GM19467 (cell line): ENCODE results near the gene ZHX3.
"Not testable (repeated sequence)": the region's sequence is repeated elsewhere in the genome, so short reads cannot be mapped to it uniquely, and the experiment has no call there.

Experiments used
- ATAC-seq: cut with Tn5 transposase; IDR thresholded peaks from one replicate; pipeline ENCODE4 v1.9.1; 2021; ENCODE audit warnings: mild to moderate bottlenecking, moderate library complexity; ENCODE audit not compliant: unreplicated experiment

ZHX3 gene

DNA sequence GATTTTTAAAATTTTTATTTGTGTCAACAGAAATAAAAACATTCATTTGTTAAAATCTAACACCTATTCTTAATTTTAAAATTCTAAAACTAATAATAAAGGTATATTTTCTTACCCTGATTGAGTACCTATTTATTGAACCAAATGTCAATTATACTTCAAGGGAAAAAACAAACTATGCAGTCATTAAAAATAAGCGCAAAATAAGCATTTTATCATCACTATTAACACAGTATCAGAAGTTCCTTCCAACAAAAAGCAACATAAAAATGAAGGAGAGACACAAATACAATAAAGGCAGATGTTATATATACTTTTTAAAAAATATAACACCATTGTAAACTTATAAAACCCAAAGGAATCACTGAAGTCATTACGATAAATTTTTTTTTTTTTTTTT is 52.7 kb downstream of the ZHX3 start:
- ATAC-seq, result no peak

DNA sequence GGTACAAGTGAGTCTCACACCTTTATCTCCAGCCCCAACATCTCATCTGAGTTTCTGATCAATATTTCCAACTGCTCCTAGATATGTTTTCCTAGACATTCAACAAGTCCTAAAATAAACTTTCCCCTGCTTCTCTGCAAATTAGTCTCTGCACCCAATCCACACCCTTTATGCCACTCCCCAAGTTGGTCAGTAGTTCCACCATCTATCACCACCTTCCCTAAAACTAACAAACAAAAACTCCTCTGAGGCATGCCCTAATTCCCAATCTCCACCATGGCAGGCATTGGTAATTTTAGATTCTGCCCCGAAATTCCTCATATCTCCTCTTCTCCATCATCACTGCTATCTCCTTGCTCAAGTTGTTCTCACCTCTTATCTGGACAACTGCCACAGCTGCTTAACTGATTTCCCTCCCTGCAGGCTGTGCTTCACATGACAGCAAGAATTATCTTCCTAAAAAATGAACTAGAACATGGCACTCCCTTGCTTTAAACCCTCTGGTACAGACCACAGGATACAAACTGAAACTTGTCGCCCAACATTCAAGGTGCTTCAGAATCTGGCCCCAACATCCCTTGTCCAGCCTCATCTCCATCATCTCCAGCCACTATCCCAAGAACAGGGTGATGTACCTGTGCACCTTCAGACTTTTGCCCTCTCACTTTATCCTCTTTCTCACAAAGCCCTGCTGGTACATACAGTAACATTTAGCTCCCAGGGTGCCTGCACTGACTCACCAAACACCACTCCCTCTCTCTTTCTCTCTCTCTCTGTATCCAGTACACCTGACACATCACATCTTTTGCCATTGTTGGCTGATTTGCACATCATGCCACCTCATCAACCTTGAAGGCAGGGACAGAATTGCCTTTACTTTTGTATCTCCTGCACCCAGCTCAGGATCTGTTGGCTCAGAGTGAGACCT is 55.5 kb downstream of the ZHX3 start:
- no peak for ATAC-seq

DNA sequence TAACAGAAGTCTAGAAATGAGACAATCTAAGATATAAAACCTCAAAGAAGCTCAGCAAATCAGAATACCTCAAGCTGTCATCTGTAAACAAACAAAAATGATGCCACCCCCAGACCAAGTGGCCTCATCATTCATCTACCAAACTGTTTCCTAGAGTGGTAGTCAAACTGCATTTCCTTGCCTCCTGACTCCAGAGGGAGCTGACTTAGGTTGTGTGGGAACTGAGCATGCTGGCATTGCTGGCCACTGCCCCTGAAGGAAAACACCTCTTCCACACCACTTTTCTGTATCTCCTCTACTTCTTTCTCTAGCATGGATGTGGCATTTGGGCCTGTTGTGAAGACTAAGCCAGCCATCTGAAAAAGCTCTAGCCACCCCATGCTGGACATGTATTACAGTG is 56.3 kb downstream of the ZHX3 start:
- no peak for ATAC-seq

DNA sequence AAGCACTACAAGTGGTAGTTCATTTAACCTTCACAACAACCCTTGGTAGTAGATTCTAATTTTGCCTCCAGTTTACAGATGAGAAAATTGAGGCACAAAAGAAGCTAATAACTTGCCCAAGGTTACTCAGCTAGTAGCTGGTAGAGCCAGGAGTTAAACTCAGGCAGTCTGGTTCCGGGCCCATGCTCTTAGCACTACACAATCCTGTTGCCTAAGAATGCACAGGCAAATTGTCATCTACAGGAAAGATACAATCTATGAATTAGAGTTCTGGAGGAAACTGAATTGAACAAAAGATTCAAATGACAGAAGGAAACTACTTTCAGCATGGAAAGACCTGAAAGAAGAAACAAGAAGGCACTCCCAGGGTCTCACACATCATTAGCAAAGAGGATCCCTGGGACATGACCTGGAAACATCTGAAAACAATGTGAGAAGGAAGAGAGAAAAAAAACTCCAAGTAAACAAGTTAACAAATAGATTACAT is 56.8 kb downstream of the ZHX3 start:
- no peak for ATAC-seq

DNA sequence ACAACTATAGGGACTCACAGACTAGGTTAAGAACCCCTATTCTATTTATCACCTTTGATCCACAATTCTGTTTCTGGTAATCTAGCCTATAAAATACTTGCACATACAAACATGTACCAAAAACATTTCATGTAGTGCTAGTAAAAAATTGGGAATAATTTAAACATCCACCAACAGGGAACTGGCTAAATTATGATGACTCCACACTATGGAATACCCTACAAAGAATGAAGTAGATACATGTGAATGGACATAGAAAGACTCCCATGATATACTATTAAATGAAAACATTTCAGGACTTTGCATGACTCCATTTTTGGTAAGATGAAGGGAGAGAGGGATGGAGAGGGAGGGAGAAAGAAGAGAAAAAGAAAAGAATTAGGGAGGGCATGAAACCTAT is 58.2 kb downstream of the ZHX3 start:
- no peak for ATAC-seq

DNA sequence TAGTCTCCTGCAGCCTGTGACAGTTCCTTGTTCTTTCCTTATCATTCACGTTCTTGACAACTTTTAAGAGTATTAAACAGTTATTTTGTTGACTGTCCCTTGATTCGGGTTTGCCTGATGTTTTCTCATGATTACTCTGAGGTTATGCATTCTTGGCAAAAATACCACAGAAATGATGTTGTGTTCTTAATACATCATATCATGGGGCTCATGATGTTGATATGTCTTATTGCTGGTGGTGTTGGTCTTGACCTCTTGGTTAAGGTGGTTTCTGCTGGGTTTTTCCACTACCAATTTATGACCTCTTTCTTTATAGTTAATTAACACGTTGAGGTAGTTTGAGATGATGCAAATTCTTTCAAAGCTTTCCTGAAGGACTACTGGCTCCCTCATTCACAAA is 59.1 kb downstream of the ZHX3 start:
- no peak for ATAC-seq

DNA sequence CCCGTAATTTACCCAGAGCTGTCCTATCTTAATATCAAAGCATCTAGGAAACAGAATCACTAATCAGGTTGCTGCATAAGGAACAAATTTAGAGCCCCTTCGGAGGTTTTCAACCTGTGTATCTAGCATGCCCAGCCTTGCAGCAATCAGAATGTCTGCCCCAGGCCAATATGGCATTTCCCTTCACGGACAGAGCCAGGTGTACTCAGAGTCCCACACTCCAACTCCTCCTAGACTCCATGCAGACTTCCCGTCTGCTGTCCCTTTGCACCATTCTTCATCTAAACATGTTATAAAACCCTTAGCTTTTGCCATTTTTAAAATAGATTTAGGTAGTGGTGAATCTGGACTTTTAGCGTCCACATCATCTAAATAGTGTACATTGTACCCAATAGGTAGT is 61.0 kb downstream of the ZHX3 start:
- no peak for ATAC-seq

DNA sequence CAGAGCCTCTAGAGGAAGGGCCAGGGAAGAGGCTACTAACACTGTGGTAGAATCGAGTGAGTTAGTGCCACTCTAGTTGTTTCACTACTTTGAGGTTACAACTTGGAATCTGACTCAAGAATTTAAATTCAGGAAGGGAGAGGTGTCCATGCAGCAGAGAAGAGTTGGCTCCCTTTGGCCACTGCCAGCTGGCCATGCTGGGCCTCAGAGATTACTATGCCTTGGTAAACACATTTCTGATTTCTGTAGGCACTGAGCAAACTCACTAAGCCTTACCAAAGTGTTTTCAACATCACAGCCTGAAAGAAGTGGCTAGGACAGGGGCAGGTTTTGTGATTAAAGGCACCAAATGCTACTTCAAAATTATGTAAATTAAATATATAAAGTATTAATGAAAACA is 61.9 kb downstream of the ZHX3 start:
- no peak for ATAC-seq

DNA sequence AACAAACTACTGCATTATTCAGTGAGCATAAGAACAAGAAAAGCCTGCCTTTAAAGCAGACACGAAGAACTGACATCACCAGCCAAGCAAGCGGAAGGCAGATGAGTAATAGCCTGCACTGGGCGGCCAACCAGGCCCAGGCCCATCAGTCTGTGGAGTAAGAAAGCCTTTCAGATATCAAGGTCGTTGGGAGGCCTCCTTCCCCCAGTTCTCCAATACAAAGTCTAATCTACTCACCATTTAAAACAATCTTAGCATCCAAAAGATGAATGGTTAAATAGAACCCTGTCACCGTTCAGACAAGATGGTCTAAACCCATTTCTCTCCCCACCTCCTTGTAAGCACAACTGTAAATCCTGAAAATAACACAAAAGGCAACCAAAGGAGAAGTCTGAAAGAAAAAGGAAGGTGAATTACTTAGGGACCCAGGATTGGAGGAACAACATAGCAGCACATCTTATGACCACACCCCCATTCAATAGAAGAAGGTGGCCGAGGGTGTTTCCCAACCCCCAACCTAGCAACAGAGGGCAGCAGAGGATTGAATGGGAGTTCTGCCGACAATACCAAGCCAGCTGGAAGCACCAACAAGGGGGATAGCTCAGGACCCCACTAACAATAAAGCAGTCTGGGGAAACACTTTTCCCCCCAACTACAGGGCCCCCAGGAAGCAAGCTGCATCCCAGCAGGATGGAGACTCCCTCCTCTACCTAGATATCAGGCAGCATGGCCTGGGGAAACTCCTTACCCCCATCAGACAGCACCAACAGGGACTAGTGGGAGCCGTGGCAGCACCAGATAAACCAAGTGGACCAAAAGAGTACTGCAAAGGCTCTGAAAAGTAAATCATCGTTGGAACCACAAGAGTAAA is 67.9 kb downstream of the ZHX3 start:
- ATAC-seq, result no peak

DNA sequence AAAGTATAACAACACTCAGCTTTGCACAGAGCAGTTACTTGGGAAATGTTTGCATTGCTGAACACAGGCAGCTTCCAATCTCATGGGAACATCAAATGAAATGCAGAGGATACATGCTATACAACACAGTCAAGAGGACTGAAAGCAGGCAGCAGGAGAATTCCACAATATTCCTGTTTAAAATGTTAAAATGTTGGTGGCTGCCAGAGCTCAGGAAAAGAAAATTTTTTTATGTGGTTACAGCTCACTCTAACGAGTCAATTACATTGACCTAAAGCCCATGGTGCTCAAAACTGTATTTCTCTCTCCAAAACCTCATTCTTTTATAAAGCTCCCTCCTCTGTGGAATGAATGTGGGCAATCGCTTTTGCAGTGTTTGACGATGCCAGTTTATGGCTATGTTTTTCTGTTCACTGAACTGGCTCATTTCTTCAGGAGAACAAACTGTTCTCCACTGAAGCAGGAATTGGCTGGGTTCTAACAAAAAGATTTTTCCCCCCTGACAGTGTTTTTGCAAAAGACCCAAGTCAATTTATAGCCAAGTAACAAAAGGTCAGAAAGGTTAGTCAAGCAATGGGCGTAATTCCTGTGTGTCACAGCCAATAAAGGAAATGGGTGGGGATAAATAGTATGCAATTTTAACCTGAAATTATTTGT is 69.0 kb downstream of the ZHX3 start:
- no peak for ATAC-seq

DNA sequence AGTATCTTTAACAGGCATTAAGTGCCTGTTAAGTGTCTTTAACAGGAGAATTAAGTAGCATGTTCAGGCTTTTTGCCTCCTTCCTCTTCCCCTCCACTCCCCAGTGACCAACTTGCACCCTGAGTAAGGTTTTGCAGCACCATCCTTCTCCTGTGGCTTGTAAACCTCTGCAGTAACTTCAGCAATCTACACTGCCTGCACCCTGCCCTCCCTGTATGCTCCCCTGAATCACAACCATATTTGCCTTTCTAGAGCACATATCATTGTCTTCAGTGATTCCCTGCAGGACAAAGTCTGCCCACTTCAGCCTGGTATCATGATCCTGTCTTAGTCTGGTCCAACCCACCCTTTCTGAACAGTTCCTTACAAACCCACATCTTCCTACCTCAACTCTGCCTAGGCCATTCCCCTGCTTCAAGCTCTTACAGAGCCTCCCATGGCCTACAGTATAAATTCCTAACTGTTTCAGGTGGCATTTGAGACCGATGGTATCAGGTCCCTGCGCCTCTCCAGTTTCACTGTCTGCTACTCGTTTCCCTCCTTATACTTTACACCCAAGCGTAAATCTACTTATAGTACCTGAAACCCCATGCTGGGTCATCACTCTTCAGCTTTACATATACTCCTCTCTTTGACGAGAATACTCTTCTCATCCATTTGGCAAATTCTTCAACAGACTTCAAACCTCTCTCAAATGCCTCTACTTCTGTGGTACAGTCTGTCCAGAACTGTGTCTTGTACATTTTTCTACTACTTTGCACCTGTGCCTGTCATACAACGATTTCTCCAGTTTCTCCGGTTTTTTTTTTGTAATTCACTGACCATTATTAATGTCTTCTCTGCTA is 69.8 kb downstream of the ZHX3 start:
- ATAC-seq, result no peak

DNA sequence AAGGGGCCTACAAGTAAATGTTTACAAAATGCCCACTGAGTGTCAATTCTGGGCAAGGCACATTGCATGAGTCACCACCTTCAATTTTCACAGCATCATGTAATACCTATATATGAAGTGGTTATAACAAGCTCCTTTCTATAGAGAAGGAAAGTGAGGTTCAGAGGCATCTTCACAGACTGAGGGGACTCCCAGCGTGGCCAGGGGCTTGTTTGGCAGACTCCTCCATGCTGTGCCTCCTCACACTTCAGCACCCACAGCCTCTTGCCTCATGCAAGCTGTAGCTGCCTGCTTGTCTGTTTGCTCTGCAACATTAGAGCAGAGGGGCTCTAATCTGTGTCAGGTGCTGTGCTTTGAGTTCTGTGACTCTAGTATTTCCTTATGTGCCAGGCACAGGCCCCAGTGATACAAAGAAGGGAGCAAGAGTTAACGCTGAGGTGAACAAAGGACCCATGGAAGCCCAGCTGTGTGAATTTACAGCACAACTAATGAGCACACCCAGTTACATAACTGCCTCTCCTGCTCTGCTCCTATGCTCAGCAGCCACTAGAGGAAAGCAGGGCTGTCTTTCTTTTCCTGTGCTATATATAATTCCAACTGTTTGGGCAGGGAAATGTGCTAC is 72.3 kb downstream of the ZHX3 start:
- no peak for ATAC-seq

DNA sequence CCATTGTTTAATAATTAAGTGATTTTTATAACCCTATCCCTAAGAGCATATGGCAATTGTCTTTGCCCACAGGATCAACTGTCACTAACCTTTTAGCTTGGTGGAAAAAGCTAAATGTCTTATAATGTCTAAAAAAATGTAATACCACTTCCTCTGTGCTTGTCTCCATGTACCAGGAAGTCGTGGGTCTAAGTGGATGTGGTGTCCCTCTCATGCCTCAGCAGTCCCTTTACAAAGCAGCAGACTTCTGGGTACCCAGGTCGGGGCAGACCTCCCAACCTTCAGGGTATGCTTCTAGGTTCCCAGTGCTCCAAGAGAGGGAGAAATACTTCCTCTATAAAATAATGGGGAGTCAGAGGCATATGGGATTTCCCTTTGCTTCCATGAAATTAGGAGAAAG is 74.7 kb downstream of the ZHX3 start:
- no peak for ATAC-seq

DNA sequence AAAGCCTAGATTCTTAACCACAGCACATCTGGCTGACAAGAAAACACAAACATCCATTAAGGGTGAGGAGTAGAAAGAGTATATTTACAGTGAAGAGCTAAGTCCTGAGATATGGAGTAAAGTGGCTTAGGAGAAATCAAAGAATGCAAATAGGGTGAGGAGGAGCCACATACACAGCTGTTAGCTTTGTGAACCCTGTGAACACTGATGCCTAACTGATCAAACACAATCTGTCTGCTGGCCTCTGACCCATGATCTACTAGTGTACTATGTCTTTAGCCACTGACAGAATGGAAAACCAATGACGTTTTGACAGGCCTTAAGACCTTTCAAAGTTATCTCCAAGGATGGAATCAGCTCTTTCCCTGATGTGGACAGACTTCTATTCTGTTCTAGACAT is 75.2 kb downstream of the ZHX3 start:
- no peak for ATAC-seq

DNA sequence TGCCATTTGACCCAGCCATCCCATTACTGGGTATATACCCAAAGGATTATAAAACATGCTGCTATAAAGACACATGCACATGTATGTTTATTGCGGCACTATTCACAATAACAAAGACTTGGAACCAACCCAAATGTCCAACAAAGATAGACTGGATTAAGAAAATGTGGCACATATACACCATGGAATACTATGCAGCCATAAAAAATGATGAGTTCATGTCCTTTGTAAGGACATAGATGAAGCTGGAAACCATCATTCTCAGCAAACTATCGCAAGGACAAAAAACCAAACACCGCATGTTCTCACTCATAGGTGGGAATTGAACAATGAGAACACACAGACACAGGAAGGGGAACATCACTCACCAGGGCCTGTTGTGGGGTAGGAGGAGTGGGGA is 80.3 kb downstream of the ZHX3 start:
- not testable (repeated sequence) for ATAC-seq

DNA sequence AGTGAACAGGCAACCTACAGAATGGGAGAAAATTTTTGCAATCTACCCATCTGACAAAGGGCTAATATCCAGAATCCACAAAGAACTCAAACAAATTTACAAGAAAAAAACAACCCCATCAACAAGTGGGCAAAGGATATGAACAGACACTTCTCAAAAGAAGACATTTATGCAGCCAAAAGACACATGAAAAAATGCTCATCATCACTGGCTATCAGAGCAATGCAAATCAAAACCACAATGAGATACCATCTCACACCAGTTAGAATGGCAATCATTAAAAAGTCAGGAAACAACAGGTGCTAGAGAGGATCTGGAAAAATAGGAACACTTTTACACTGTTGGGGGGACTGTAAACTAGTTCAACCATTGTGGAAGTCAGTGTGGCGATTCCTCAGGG is 80.7 kb downstream of the ZHX3 start:
- not testable (repeated sequence) for ATAC-seq

DNA sequence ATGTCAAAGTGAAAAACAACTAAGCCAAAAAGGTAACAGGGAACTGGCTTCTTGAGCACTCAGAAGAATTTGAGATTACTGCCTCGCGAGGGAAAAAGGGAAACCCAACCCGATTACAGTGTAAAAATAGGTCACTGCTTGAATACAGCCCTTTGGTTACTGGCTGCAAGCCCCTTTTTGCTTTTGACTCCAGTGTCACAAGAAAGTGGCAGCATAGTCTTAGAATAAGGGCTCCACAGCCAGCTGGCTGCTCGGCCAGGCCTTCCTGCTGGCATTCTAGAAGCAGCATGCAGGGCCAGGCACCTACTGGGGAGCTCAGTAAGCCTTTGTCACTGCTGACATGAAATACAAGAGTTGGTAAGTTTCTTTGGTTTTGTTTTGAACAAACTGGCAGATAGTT is 83.0 kb downstream of the ZHX3 start:
- ATAC-seq, result no peak

DNA sequence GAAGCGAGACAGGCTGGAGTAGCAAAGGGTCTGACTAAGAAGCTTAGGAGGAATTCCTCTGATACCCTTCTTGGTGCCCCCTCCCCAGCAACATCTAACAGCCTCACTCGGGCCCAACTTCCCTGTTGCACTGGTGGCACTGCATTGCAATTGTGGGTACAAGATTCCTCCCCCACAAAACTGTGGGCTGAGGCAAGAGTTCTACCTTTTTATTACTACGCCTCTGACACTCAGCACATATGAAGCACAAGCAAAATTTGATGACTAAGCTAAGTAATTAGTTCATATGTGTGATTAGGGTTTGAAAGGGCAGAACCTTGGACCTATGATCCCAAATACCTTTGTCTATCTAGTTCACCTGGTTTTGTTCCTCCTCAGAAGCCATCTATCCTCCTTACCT is 83.5 kb downstream of the ZHX3 start:
- ATAC-seq, result no peak

DNA sequence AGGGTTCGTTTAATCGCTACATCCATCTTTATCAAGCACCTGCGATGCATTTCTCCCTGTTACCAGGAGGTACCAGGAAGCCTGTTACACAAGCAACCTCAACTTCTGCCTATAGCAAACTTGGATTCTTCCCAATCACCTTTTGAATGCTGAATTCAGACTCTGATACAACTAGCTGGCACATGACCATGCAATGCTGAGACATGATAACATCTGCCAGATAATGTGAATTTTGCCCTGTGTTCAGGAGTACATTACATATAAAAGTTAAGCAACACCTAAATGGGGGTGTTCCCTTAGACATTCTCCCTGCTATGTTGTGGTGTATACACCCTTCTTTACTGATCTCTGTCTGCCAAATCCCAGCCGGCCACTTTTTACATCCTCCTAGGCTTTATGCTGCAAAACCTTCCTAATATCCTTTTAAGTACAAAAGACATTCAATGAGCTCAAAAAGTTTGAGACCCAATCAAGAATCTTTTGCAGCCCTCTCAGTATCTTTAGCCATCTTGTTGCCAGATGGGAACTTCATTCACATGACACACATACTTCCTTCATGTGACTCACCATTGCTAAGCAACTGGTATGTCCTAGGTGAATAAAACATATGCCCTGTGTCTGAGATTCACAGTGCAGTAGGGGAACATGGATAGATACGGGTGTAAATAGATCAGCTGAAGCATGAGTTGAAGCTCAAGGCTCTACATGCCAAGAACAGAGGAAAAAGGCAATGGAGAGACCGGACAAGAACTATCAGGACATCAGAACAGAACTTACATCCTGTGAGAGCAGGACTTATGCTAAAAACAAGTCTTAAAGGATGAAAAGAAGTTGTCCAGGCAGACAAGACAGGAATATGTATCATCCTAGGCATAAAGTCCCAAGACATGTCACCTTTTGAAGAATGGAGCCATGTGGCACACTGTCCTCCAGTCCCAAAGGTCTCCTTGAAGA is 84.3 kb downstream of the ZHX3 start:
- no peak for ATAC-seq
